Epithelial cell of esophagus (primary cell): Measurements from ENCODE around the gene NEDD9.

Experiments used
- DNase-seq: peaks from one replicate; pipeline ENCODE4 v3.0.0; 2010; ENCODE audit warnings: low read depth
- H3K4me3 ChIP-seq: 2 replicates; pipeline ENCODE4 v1.5.1; 2011; ENCODE audit warnings: mild to moderate bottlenecking, low read length, control low read depth
- TF ChIP-seq, protein P1 (sequence below): IDR thresholded peaks from 2 replicates; pipeline ENCODE4 v1.5.1; 2011; ENCODE audit warnings: low read depth, mild to moderate bottlenecking, low read length, control low read depth, inconsistent platforms; ENCODE audit not compliant: insufficient read depth; ENCODE audit errors: missing control alignments

The NEDD9 gene

GRCh38 chr6:11153447-11153846 lies 79.0 kb downstream of the NEDD9 start:
- H3K4me3 ChIP-seq: no peak overlapping the region
- TF ChIP-seq, protein P1, sequence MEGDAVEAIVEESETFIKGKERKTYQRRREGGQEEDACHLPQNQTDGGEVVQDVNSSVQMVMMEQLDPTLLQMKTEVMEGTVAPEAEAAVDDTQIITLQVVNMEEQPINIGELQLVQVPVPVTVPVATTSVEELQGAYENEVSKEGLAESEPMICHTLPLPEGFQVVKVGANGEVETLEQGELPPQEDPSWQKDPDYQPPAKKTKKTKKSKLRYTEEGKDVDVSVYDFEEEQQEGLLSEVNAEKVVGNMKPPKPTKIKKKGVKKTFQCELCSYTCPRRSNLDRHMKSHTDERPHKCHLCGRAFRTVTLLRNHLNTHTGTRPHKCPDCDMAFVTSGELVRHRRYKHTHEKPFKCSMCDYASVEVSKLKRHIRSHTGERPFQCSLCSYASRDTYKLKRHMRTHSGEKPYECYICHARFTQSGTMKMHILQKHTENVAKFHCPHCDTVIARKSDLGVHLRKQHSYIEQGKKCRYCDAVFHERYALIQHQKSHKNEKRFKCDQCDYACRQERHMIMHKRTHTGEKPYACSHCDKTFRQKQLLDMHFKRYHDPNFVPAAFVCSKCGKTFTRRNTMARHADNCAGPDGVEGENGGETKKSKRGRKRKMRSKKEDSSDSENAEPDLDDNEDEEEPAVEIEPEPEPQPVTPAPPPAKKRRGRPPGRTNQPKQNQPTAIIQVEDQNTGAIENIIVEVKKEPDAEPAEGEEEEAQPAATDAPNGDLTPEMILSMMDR: no peak
- DNase-seq: no peak

GRCh38 chr6:11152581-11152980 lies 79.9 kb downstream of the NEDD9 start:
- TF ChIP-seq, protein P1: no peak
- no peak overlapping the region for H3K4me3 ChIP-seq
- no peak for DNase-seq

GRCh38 chr6:11151488-11151887 lies 81.0 kb downstream of the NEDD9 start:
- H3K4me3 ChIP-seq: no peak overlapping the region
- TF ChIP-seq, protein P1: no peak
- no peak for DNase-seq

- DNase-seq: no peak
- H3K4me3 ChIP-seq: no peak overlapping the region
- TF ChIP-seq, protein P1: no peak
Measured at GRCh38 chr6:11149551-11149950, 82.9 kb downstream of the NEDD9 start.

GRCh38 chr6:11146117-11146826 lies 86.2 kb downstream of the NEDD9 start:
- H3K4me3 ChIP-seq: no peak overlapping the region
- TF ChIP-seq, protein P1: no peak
- peak; percentile 73 for DNase-seq

DNA sequence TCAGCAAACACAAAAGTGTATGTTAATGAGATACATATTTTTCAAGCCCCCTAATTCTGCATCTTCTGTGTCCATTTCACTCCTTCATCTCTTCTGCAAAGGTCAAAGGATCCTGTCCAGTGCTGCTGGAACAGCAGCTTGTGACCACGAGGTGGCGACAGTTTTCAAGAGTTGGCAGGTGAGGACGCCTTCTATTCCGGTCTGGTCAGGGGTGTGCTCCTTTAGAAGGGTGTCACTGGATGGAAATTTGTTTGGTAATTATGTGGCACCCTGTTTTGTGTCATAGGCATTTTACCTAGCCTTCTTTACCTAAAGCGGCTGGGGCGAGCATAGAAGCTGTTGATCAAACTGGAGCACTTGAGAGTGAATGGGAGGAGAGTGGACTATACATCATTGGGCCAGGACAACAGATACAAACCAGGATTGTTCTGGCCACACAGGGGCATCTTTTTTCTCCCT lies 88.0 kb downstream of the NEDD9 start:
- DNase-seq: peak; percentile 85
- TF ChIP-seq, protein P1: peak; percentile 99

More for the DNA sequence above, 88.0 kb downstream of the NEDD9 start:
- H3K4me3 ChIP-seq: no peak overlapping the region
